Loucy (cell line): Measurements from ENCODE around the gene ACE2.
A peak's percentile ranks its signal among the peaks of the same experiment; 100 is the strongest.

Experiments
- H2AFZ ChIP-seq: fragments of 200-600 bp; sonication (generic); 2 replicates; pipeline ENCODE4 v1.6.0; 2016; ENCODE audit warnings: antibody characterized with exemption, mild to moderate bottlenecking, low read length, moderate library complexity
- H3F3A ChIP-seq: fragments of 200-600 bp; 2 replicates; pipeline ENCODE4 v1.6.0; 2016; ENCODE audit warnings: antibody characterized with exemption, low read depth, mild to moderate bottlenecking
- H3K27me3 ChIP-seq: fragments of 200-600 bp; sonication (generic); 2 replicates; pipeline ENCODE4 v1.6.1; 2014; ENCODE audit warnings: low read length, mild to moderate bottlenecking; ENCODE audit not compliant: insufficient read depth, poor library complexity, severe bottlenecking
- H3K36me3 ChIP-seq: fragments of 200-600 bp; sonication (generic); 2 replicates; pipeline ENCODE4 v1.6.1; 2016; ENCODE audit warnings: low read length; ENCODE audit not compliant: insufficient read depth
- H3K4me1 ChIP-seq: fragments of 200-600 bp; sonication (generic); 2 replicates; pipeline ENCODE4 v1.5.1; 2014; ENCODE audit warnings: low read length, mild to moderate bottlenecking; ENCODE audit not compliant: insufficient read depth, poor library complexity, severe bottlenecking
- H3K4me2 ChIP-seq: fragments of 200-600 bp; sonication (generic); 2 replicates; pipeline ENCODE4 v1.6.0; 2014; ENCODE audit warnings: antibody characterized with exemption, low read length, low read depth, mild to moderate bottlenecking; ENCODE audit not compliant: poor library complexity, severe bottlenecking
- H3K4me3 ChIP-seq: fragments of 200-600 bp; sonication (generic); 2 replicates; pipeline ENCODE4 v1.5.1; 2014; ENCODE audit warnings: low read length, mild to moderate bottlenecking, mixed read lengths; ENCODE audit not compliant: poor library complexity, severe bottlenecking
- H3K79me2 ChIP-seq: fragments of 200-600 bp; sonication (generic); 2 replicates; pipeline ENCODE4 v1.6.1; 2014; ENCODE audit warnings: low read length; ENCODE audit not compliant: insufficient read depth
- H3K9ac ChIP-seq: fragments of 200-600 bp; sonication (generic); 2 replicates; pipeline ENCODE4 v1.6.0; 2014; ENCODE audit warnings: mild to moderate bottlenecking, low read depth, low read length, moderate library complexity; ENCODE audit not compliant: poor library complexity, severe bottlenecking
- H3K9me2 ChIP-seq: fragments of 200-600 bp; sonication (generic); replicated peaks from 2 replicates; pipeline ENCODE4 v1.6.1; 2016; ENCODE audit warnings: low read depth, low read length, mixed read lengths
- H3K9me3 ChIP-seq: fragments of 200-600 bp; sonication (generic); 2 replicates; pipeline ENCODE4 v1.6.1; 2014; ENCODE audit warnings: mild to moderate bottlenecking, antibody characterized with exemption, low read length, low read depth; ENCODE audit not compliant: insufficient read depth
- H4K20me1 ChIP-seq: fragments of 200-600 bp; sonication (generic); 2 replicates; pipeline ENCODE4 v1.6.0; 2014; ENCODE audit warnings: antibody characterized with exemption, low read length, mild to moderate bottlenecking; ENCODE audit not compliant: insufficient read depth, poor library complexity, severe bottlenecking
- EZH2phosphoT487 ChIP-seq: fragments of 200-600 bp; IDR thresholded peaks from 2 replicates; pipeline ENCODE4 v1.6.1; 2018; ENCODE audit warnings: antibody characterized with exemption, mild to moderate bottlenecking, moderate library complexity, borderline replicate concordance
- TF ChIP-seq, protein P1 (sequence below): fragments of 200-600 bp; sonication (generic); conservative IDR thresholded peaks from 2 replicates; pipeline ENCODE4 v1.5.1; 2014; ENCODE audit warnings: mild to moderate bottlenecking, antibody characterized with exemption, low read length

ACE2 gene

DNA sequence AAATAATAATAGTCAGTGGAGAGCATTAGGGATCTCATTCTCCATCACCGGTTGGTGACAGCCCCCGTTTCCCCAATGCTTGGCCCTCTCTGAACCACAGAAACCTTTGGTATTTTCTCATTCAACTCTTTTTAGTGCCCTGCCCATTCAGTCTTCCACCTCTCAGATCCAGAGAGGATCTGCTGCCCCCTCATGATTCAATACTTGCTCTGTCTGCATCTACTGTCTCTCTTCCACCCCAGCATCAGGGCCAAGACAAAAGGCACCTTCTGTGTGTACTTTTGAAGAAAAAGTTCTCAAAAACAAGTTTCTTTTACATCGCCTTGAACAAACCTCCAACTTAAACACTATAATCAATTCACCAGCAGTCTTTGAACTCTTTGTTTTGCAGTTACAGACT, 44.5 kb upstream of the ACE2 start:
- no peak overlapping the region for H3K4me3 ChIP-seq
- no peak overlapping the region for H3K4me2 ChIP-seq

DNA sequence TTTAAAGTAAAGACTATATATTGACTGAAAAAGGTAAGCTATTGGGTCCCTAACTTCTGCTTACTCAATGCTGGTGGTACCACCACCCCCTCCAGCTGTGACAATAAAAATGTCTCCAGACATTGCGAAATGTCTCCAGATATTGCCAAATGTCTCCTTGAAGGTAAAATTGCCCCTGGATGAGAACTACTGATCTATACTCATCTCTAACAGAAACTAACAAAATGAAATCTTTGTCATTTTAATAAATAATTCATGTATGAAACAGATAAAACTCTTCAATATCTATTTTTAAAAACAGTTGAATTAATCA, 43.8 kb upstream of the ACE2 start:
- no peaks in the 10 kb centered on the region for H3K27me3 ChIP-seq
- H3K36me3 ChIP-seq: no peaks in the 10 kb centered on the region
- H2AFZ ChIP-seq: no peak overlapping the region
- no peaks in the 10 kb centered on the region for H3K9me3 ChIP-seq
- no peaks in the 10 kb centered on the region for H3K79me2 ChIP-seq
- H3F3A ChIP-seq: no peaks in the 10 kb centered on the region
- no peak overlapping the region for H3K4me2 ChIP-seq
- no peaks in the 10 kb centered on the region for H4K20me1 ChIP-seq
- H3K9ac ChIP-seq: no peak overlapping the region
- TF ChIP-seq, protein P1, sequence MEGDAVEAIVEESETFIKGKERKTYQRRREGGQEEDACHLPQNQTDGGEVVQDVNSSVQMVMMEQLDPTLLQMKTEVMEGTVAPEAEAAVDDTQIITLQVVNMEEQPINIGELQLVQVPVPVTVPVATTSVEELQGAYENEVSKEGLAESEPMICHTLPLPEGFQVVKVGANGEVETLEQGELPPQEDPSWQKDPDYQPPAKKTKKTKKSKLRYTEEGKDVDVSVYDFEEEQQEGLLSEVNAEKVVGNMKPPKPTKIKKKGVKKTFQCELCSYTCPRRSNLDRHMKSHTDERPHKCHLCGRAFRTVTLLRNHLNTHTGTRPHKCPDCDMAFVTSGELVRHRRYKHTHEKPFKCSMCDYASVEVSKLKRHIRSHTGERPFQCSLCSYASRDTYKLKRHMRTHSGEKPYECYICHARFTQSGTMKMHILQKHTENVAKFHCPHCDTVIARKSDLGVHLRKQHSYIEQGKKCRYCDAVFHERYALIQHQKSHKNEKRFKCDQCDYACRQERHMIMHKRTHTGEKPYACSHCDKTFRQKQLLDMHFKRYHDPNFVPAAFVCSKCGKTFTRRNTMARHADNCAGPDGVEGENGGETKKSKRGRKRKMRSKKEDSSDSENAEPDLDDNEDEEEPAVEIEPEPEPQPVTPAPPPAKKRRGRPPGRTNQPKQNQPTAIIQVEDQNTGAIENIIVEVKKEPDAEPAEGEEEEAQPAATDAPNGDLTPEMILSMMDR: no peak
- TF ChIP-seq EZH2phosphoT487: no peak
- H3K9me2 ChIP-seq: no peaks in the 10 kb centered on the region
- no peak overlapping the region for H3K4me3 ChIP-seq
- no peaks in the 10 kb centered on the region for H3K4me1 ChIP-seq

More for the DNA sequence above, 44.5 kb upstream of the ACE2 start:
- no peak overlapping the region for H3K9ac ChIP-seq
- no peaks in the 10 kb centered on the region for H4K20me1 ChIP-seq
- no peaks in the 10 kb centered on the region for H3K4me1 ChIP-seq
- H2AFZ ChIP-seq: no peak overlapping the region
- TF ChIP-seq, protein P1: no peak
- TF ChIP-seq EZH2phosphoT487: no peak
- H3K79me2 ChIP-seq: no peaks in the 10 kb centered on the region
- H3K27me3 ChIP-seq: no peaks in the 10 kb centered on the region
- no peaks in the 10 kb centered on the region for H3K9me3 ChIP-seq
- H3F3A ChIP-seq: no peaks in the 10 kb centered on the region
- no peaks in the 10 kb centered on the region for H3K9me2 ChIP-seq
- H3K36me3 ChIP-seq: no peaks in the 10 kb centered on the region

DNA sequence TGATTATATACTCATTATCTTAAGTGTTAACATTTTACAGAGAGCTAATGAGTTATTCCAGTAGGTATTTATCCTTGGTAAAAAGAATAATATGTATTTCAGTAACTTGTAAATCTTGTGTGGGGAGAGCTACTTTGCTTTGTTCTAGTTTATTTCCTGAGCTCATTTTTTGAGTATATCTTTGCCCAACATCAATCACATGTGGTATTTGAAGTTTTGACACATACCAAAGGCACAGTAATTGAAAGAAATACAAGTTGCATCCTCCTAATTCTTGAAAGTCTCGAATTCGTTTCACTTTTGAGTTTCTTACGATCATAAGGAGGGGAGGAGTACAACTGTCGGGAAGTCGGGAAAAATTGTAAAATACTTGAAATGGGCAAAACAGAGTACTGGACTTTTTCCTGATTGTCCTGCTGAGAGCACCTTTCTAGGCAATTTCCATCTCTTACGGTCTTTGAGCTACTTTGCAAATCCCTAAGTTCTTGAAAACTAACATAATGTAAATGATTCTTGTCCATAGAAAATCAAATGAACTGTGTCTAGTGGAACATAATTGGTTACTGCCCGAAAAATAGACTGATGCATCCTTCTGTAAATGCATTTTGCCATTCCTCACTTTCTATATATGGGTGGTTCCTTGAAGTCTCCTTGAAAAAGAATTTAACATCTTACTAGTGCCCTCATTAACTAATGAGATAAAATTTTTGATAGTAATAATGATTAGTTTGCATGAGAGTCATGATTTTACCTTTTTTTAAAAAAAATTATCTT, 43.2 kb upstream of the ACE2 start:
- no peaks in the 10 kb centered on the region for H3F3A ChIP-seq
- H3K9me2 ChIP-seq: no peaks in the 10 kb centered on the region
- no peaks in the 10 kb centered on the region for H3K27me3 ChIP-seq
- TF ChIP-seq, protein P1: no peak
- TF ChIP-seq EZH2phosphoT487: no peak
- H3K9ac ChIP-seq: no peak overlapping the region
- no peaks in the 10 kb centered on the region for H3K79me2 ChIP-seq
- no peaks in the 10 kb centered on the region for H4K20me1 ChIP-seq
- H3K9me3 ChIP-seq: no peaks in the 10 kb centered on the region
- H2AFZ ChIP-seq: peak overlapping the region; percentile 53; the same call in 1 of the 2 replicates
- peak overlapping the region; percentile 39 for H3K4me3 ChIP-seq
- peak overlapping the region; percentile 43 for H3K4me2 ChIP-seq
- H3K36me3 ChIP-seq: no peaks in the 10 kb centered on the region
- no peaks in the 10 kb centered on the region for H3K4me1 ChIP-seq
